Spleen (tissue), 7 donors: ENCODE data around the gene ZNF236.

Experiments used
- POLR2A ChIP-seq, 3 donors: fragments of 450-650 bp; IDR thresholded peaks; one replicate each; pipeline ENCODE4 v1.5.1; 2017; ENCODE audit warnings: antibody characterized with exemption in 3 of 3, mild to moderate bottlenecking in 1 of 3
- POLR2AphosphoS5 ChIP-seq, 3 donors: sonication (generic); formaldehyde crosslinking; IDR thresholded peaks; one replicate each; pipeline ENCODE4 v1.5.1; 2017; ENCODE audit warnings: antibody characterized with exemption in 3 of 3
- TF ChIP-seq, protein P1 (sequence below), 11 experiments: fragments of 200-600 bp in 7 of 11; fragments of 450-650 bp in 4 of 11; sonication (generic) in 4 of 11; IDR thresholded peaks in 8 of 11; conservative IDR thresholded peaks in 3 of 11; 1 replicate in 7 of 11; 2 replicates in 4 of 11; pipeline versions ENCODE4 v1.4.0 to v1.8.0; 2016 to 2021; ENCODE audit warnings: antibody characterized with exemption in 11 of 11, inconsistent platforms in 4 of 11, mild to moderate bottlenecking in 1 of 11
- donor health status: DM: no; HTN: no; CAD: no; lungs with moderate emphysema.
- donor health status: DM: no; HTN: no; CAD: no.
- donor health status: DM: no; HTN: no; CAD: no.

DNA sequence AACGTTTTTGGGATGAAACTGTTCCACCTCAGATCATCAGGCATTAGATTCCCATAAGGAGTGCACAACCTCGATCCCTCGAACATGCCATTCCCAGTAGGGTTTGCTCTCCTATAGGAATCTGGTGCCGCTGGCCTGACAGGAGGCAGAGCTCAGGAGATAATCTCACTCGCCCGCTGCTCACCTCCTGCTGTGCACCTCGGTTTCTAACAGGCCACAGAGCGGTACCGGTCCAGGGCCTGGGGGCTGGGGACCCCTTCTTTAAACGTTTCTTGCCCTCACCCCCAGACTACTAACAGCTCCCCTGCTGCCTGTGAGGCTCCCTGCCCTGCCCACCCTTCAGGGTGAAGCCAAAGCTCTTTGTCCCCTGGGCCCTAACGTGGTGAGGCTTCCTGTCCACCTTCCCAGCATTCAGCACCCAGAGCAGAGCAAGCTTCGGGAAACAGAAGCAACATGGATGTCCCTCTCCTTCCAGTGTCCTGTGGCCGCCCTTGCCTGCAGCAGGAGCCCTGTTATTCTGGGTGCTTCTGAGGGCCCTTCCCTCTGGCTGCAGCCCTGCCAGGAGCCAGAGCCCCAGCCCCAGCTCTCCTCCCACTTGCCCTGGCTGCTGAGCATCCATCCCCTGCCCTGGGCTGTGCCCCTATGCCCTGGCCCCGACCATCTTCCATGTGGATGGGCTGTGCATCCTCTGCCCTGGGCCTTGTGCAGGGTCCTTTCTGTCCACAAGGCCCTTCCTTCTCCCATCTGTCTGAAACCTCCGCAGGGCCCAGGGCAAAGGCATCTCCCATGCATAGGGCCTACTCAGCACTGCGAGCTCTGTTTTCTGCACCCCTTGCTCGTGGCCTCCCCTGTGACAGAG is 170.1 kb downstream of the ZNF236 start:
- TF ChIP-seq POLR2A (IDR thresholded peaks at IDR 0.05) (no peak), POLR2AphosphoS5 (IDR thresholded peaks at IDR 0.05) (no peak)
- TF ChIP-seq, protein P1, sequence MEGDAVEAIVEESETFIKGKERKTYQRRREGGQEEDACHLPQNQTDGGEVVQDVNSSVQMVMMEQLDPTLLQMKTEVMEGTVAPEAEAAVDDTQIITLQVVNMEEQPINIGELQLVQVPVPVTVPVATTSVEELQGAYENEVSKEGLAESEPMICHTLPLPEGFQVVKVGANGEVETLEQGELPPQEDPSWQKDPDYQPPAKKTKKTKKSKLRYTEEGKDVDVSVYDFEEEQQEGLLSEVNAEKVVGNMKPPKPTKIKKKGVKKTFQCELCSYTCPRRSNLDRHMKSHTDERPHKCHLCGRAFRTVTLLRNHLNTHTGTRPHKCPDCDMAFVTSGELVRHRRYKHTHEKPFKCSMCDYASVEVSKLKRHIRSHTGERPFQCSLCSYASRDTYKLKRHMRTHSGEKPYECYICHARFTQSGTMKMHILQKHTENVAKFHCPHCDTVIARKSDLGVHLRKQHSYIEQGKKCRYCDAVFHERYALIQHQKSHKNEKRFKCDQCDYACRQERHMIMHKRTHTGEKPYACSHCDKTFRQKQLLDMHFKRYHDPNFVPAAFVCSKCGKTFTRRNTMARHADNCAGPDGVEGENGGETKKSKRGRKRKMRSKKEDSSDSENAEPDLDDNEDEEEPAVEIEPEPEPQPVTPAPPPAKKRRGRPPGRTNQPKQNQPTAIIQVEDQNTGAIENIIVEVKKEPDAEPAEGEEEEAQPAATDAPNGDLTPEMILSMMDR (IDR thresholded peaks at IDR 0.05 in 8 of 11, conservative IDR thresholded peaks at IDR 0.05 in 3 of 11): no peak
